ENCODE results near the gene OR2C3.
"Not testable (repeated sequence)": the region's sequence is repeated elsewhere in the genome, so short reads cannot be mapped to it uniquely, and the experiment has no call there.

OR2C3 gene

GRCh38 chr1:247531937-247532336, 4.3 kb downstream of the OR2C3 start:
- H4K20me1 ChIP-seq (ENCODE audit: insufficient read depth), result no peaks in the 10 kb centered on the region
- H3K36me3 ChIP-seq (ENCODE audit: insufficient read depth), result no peaks in the 10 kb centered on the region
- H3K27ac ChIP-seq, result no peak overlapping the region
- no peak overlapping the region for H3K9ac ChIP-seq
- no peaks in the 10 kb centered on the region for H3K27me3 ChIP-seq (ENCODE audit: insufficient read depth, low read depth)
- TF ChIP-seq, protein P1, sequence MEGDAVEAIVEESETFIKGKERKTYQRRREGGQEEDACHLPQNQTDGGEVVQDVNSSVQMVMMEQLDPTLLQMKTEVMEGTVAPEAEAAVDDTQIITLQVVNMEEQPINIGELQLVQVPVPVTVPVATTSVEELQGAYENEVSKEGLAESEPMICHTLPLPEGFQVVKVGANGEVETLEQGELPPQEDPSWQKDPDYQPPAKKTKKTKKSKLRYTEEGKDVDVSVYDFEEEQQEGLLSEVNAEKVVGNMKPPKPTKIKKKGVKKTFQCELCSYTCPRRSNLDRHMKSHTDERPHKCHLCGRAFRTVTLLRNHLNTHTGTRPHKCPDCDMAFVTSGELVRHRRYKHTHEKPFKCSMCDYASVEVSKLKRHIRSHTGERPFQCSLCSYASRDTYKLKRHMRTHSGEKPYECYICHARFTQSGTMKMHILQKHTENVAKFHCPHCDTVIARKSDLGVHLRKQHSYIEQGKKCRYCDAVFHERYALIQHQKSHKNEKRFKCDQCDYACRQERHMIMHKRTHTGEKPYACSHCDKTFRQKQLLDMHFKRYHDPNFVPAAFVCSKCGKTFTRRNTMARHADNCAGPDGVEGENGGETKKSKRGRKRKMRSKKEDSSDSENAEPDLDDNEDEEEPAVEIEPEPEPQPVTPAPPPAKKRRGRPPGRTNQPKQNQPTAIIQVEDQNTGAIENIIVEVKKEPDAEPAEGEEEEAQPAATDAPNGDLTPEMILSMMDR (conservative IDR thresholded peaks at IDR 0.05; ENCODE audit: low read depth, low read length), result peak; percentile 24; the same call in 1 of the 2 replicates
- no peak overlapping the region for H2AFZ ChIP-seq (ENCODE audit: low read depth)
- H3K79me2 ChIP-seq (ENCODE audit: insufficient read depth, low read depth), result no peaks in the 10 kb centered on the region
- H3K4me1 ChIP-seq (ENCODE audit: low read depth, poor library complexity, severe bottlenecking), result no peaks in the 10 kb centered on the region
- no peak overlapping the region for H3K4me3 ChIP-seq (IDR thresholded peaks at IDR 0.05; ENCODE audit: insufficient read depth, low read depth, low read length)
- H3K4me2 ChIP-seq, result no peak overlapping the region

- no peaks in the 10 kb centered on the region for H3K79me2 ChIP-seq (ENCODE audit: insufficient read depth, low read depth)
- no peaks in the 10 kb centered on the region for H4K20me1 ChIP-seq (ENCODE audit: insufficient read depth)
- TF ChIP-seq, protein P1 (conservative IDR thresholded peaks at IDR 0.05; ENCODE audit: low read depth, low read length), result no peak
- H3K36me3 ChIP-seq (ENCODE audit: insufficient read depth), result no peaks in the 10 kb centered on the region
- H3K9ac ChIP-seq, result no peak overlapping the region
- no peak overlapping the region for H3K27ac ChIP-seq
- H3K4me2 ChIP-seq, result no peak overlapping the region
- H3K4me1 ChIP-seq (ENCODE audit: low read depth, poor library complexity, severe bottlenecking), result no peaks in the 10 kb centered on the region
- no peaks in the 10 kb centered on the region for H3K27me3 ChIP-seq (ENCODE audit: insufficient read depth, low read depth)
- H3K4me3 ChIP-seq (IDR thresholded peaks at IDR 0.05; ENCODE audit: insufficient read depth, low read depth, low read length), result no peak overlapping the region
- no peak overlapping the region for H2AFZ ChIP-seq (ENCODE audit: low read depth)
Observed at GRCh38 chr1:247530785-247531184, 5.5 kb downstream of the OR2C3 start.

DNA sequence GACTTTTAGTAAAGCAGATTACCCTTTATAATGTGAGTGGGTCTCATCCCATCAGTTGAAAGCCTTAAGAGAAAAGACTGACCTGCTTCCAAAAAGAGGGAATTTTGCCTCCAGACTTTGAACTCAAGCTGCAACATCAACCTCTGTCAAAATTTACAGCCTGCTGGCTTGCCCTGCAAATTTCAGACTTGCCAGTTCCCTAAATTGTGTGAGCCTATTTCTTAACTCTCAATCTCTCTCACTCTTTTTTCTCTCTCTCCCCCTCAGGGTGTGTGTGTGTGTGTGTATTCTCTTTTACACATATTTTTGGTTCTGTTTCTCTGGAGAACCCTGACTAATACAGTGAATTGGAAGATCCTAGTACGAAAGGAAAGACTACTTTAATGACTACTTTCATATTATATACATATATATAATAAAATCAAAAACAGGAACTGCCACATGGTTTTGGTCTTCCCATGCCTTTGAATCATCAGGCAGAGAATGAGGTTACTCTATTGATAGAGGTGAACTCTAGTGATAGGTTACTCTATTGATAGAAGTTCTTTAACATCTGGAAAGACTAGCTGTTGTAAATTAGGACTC, 6.4 kb downstream of the OR2C3 start:
- H3K4me1 ChIP-seq (ENCODE audit: low read depth, poor library complexity, severe bottlenecking), result no peaks in the 10 kb centered on the region
- no peaks in the 10 kb centered on the region for H3K79me2 ChIP-seq (ENCODE audit: insufficient read depth, low read depth)
- H4K20me1 ChIP-seq (ENCODE audit: insufficient read depth), result no peaks in the 10 kb centered on the region
- no peak overlapping the region for H3K4me3 ChIP-seq (IDR thresholded peaks at IDR 0.05; ENCODE audit: insufficient read depth, low read depth, low read length)
- H3K27ac ChIP-seq, result no peak overlapping the region
- no peaks in the 10 kb centered on the region for H3K27me3 ChIP-seq (ENCODE audit: insufficient read depth, low read depth)
- no peaks in the 10 kb centered on the region for H3K36me3 ChIP-seq (ENCODE audit: insufficient read depth)
- H3K9ac ChIP-seq, result no peak overlapping the region
- H3K4me2 ChIP-seq, result no peak overlapping the region
- TF ChIP-seq, protein P1 (conservative IDR thresholded peaks at IDR 0.05; ENCODE audit: low read depth, low read length), result no peak
- H2AFZ ChIP-seq (ENCODE audit: low read depth), result no peak overlapping the region

GRCh38 chr1:247528812-247529474, 7.3 kb downstream of the OR2C3 start:
- Histone ChIP-seq H3K4me1 (ENCODE audit: low read depth, poor library complexity, severe bottlenecking) (no peaks in the 10 kb centered on the region), H4K20me1 (ENCODE audit: insufficient read depth) (no peaks in the 10 kb centered on the region), H3K4me2 (no peak overlapping the region), H3K27ac (no peak overlapping the region), H3K27me3 (ENCODE audit: insufficient read depth, low read depth) (no peaks in the 10 kb centered on the region), H3K36me3 (ENCODE audit: insufficient read depth) (no peaks in the 10 kb centered on the region), H3K9ac (no peak overlapping the region), H3K79me2 (ENCODE audit: insufficient read depth, low read depth) (no peaks in the 10 kb centered on the region), H3K4me3 (IDR thresholded peaks at IDR 0.05; ENCODE audit: insufficient read depth, low read depth, low read length) (no peak overlapping the region), H2AFZ (ENCODE audit: low read depth) (no peak overlapping the region)
- TF ChIP-seq, protein P1 (conservative IDR thresholded peaks at IDR 0.05; ENCODE audit: low read depth, low read length), result no peak

GRCh38 chr1:247521886-247522285, 14.4 kb downstream of the OR2C3 start:
- H3K4me3 ChIP-seq (IDR thresholded peaks at IDR 0.05; ENCODE audit: insufficient read depth, low read depth, low read length); H3K36me3 ChIP-seq (ENCODE audit: insufficient read depth); H2AFZ ChIP-seq (ENCODE audit: low read depth); H3K4me2 ChIP-seq; H3K9ac ChIP-seq; H4K20me1 ChIP-seq (ENCODE audit: insufficient read depth); H3K4me1 ChIP-seq (ENCODE audit: low read depth, poor library complexity, severe bottlenecking); H3K79me2 ChIP-seq (ENCODE audit: insufficient read depth, low read depth); H3K27ac ChIP-seq; H3K27me3 ChIP-seq (ENCODE audit: insufficient read depth, low read depth): not testable (repeated sequence)

All from KMS-11 (cell line).